CD4-positive, alpha-beta T cell treated with Interleukin-6 for 4 hours (primary cell): ENCODE results near the gene SLC19A2.

Source experiments
- DNase-seq: peaks from one replicate; pipeline ENCODE4 v3.0.0-alpha.2; 2020; ENCODE audit warnings: mixed read lengths

The SLC19A2 gene

GRCh38 chr1:169474302-169474995 is 11.3 kb downstream of the SLC19A2 start:
- DNase-seq: no peak

DNA sequence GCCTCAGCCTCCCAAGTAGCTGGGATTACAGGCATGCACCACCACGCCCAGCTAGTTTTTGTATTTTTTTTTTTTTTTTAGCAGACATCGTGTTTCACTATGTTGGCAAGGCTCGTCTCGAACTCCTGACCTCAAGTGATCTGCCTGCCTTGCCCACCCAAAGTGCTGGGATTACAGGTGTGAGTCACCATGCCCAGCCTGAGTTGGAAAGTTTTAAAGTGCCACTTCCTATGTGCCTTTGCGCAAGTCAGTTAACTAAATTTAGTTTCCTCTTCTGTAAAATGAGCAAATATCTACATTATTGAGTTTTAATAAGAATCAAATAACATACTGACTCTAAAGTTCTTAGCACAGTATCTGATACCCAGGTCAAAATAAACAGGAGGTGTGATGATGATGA is 12.4 kb downstream of the SLC19A2 start:
- DNase-seq: no peak

- DNase-seq: no peak
Measured at GRCh38 chr1:169472738-169473137, 13.0 kb downstream of the SLC19A2 start.

DNA sequence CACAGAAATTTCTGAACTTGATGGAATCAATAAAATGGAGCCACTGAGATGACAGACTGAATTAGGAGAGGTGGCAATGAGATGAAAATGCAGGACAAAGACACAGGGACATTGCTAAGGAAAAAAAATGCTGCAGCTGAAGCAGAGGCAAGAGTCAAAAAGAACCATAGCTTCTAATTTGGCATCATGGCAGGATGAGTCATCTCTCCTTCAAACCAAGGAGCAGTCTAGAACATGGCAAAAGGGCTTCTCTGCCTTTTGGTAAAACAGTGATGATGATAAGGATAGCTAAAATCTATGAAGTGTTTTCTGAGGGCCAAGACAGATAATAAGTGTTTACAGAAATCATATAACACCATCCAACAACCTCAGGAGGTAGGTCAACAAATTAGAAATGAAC is 16.8 kb downstream of the SLC19A2 start:
- DNase-seq: no peak

GRCh38 chr1:169466259-169467230 is 19.2 kb downstream of the SLC19A2 start:
- peak; percentile 41 for DNase-seq

DNA sequence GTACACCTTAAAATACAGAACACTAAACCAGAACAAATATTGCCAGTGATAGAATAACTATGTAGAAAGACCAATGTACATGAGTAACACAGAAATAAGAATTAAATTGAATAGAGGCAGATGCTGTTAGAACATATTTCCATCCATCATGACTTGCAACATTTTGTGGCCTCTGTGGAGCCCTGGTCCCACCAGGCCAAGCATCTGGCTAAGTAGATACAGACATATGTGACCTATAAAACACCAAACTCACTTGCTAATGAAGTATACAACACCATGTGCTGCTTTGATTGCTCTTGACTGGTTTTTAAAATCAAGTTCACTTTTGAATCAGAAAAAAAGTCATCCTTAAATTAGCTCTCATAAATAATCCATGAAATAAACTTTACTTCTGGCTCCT is 20.5 kb downstream of the SLC19A2 start:
- DNase-seq: no peak

- no peak for DNase-seq
Measured at GRCh38 chr1:169462385-169462784, 23.4 kb downstream of the SLC19A2 start.

DNA sequence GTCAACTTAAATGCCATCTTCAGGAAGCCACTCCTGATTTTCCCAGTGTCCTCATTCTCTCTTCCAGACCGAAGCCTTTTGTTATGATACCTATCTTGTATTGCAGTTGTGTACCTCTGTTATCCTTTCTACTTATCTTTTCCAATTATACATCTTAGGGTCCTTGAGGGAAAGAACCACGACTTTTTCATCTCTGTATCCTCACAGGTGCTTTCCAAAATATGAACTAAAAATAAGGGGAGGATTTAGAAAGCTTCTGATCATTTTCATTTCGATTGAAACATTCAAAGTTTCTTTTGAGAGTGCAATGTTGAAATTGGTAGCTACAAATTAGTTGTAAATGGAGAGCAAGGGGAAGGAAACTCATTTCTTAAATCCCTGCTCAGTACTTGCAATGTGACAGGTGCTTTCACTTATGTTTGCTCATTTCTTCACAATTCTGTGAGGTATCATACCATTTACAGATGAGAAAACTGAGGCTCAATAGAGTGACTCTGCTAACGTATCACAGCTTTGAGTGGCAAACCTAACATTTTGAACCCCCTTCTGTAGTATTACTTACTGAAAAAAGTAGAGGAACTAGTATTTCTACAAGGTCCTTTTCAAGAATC is 24.2 kb downstream of the SLC19A2 start:
- no peak for DNase-seq

GRCh38 chr1:169460191-169460833 is 25.4 kb downstream of the SLC19A2 start:
- peak; percentile 20 for DNase-seq

DNA sequence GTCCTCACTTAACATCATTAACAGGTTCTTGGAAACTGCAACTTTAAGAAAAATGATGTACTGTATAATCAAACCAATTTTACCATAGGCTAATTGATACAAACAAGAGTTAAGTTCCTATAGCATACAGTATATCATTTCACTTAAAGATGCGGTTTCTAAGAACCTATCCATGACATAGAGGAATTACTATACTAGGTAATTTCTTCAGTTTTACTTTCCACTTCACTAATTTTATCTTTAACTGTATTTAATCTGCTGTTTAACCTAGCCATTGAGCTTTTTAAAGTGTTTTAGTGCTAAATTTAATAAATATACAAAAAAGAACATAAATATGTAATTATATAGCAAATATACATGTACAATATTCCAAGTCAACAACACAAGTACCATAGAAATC is 28.3 kb downstream of the SLC19A2 start:
- DNase-seq: no peak

- no peak for DNase-seq
Measured at GRCh38 chr1:169456029-169456428, 29.7 kb downstream of the SLC19A2 start.

GRCh38 chr1:169452921-169453320 is 32.8 kb downstream of the SLC19A2 start:
- no peak for DNase-seq

DNA sequence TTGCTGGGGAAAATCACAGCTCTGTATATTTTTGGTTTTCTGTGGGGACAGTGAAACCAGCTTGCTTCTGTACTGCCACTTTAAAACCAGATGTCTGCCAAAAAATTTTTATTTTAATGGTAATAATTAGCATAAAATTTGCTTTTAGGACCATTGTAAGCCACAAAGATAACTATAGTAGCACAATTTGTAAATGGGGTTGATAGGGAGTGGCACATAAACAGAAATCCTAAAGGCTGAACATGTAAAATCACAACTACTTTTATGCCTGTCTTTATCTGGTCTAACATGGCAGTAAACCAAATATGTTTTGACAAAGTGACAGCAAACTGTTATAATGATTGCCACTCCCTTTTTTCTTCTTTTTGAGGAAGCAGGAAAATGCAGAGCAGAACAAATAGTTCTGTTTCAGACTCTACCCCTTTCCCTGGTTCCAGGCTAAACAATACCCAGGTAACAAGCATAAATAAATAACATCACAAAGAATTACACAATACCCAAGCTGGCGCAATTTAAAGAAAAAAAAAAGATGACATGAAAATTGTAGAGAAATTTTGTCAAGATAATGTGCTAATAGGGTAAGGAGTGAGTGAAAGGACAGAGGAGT is 34.4 kb downstream of the SLC19A2 start:
- no peak for DNase-seq

DNA sequence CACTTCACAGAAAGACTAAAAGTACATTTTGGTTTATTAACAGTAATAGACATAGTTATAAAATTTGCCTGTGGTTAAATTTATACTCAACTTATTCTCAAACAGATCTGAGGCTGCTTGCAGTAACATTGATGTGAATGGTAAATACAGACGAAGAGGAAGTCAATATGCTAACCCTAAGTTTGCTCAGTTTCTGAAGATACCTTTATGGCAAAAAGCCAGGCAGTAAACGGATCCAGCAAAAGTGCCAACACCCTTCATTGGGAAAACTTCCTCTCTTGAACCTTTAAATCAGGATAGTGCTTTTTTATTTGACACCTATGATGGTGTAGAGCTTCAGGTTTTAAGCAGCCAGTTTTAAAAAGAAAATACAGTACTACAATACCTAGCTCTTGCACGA is 41.8 kb downstream of the SLC19A2 start:
- no peak for DNase-seq

DNA sequence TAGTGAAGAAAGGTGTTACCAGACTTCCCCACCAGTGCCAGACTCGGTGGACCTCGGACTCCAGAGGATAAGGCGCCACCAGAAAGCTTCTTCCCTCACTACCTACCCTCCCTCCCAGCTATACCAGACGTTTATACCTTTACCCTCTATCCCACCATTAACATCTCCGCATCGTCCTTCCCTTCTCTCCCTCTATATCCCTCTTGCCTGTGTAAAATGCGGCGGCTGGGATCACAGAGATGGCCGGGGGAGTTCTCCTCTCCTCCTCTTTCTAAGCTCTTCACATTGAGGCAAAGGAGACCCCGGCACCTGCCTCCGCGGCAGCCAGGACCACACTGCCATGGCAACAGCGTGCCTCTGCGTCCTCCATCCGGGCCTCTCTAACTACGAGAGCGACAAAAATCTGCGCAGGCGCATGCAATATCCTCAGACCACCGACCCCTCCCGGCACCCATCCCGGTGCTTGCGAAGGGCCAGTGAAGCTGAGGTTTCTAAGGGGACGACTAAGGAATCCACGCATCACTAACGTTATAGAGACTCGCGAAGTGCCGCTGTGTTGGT is 58.6 kb downstream of the SLC19A2 start, which contains the start of gene CCDC181:
Gene CCDC181 (minus strand): TSS at position 394 of the 561 bp plus-strand sequence. CDS start 2,547 bp downstream, outside the sequence.
- peak; percentile 57 for DNase-seq

GRCh38 chr1:169426174-169426705 is 59.5 kb downstream of the SLC19A2 start:
- DNase-seq: no peak

GRCh38 chr1:169421309-169421708 is 64.4 kb downstream of the SLC19A2 start:
- no peak for DNase-seq

- no peak for DNase-seq
Measured at GRCh38 chr1:169414952-169415351, 70.8 kb downstream of the SLC19A2 start.
